Inflammatory macrophage treated with lipopolysaccharide for 4 hours (primary cell): ENCODE results near the gene CDK5RAP3.

Source experiments
- DNase-seq: peaks from one replicate; pipeline ENCODE4 v3.0.0-alpha.2; 2020

Gene CDK5RAP3

GRCh38 chr17:47949197-47949759, 21.6 kb upstream of the CDK5RAP3 start:
- peak; percentile 78 for DNase-seq

- no peak for DNase-seq
Observed at GRCh38 chr17:47949946-47950345, 21.0 kb upstream of the CDK5RAP3 start.

- no peak for DNase-seq
Observed at GRCh38 chr17:47950448-47950847, 20.5 kb upstream of the CDK5RAP3 start.

GRCh38 chr17:47952171-47953021, 18.5 kb upstream of the CDK5RAP3 start:
- DNase-seq = peak; percentile 68

- DNase-seq = no peak
Observed at GRCh38 chr17:47953909-47954308, 17.0 kb upstream of the CDK5RAP3 start.

GRCh38 chr17:47955497-47956461, 15.1 kb upstream of the CDK5RAP3 start:
- DNase-seq = no peak

- no peak for DNase-seq
Observed at GRCh38 chr17:47956791-47957590, 13.9 kb upstream of the CDK5RAP3 start.

- DNase-seq = no peak
Observed at GRCh38 chr17:47957591-47958490, 13.1 kb upstream of the CDK5RAP3 start, which contains the start of gene PRR15L. Gene PRR15L, minus strand, starts transcription at chr17:47957883. Its CDS starts 4,649 bp downstream, at chr17:47953234.

- no peak for DNase-seq
Observed at GRCh38 chr17:47959825-47960655, 10.9 kb upstream of the CDK5RAP3 start.

- no peak for DNase-seq
Observed at GRCh38 chr17:47961406-47961805, 9.5 kb upstream of the CDK5RAP3 start.

GRCh38 chr17:47962901-47963300, 8.0 kb upstream of the CDK5RAP3 start:
- no peak for DNase-seq

GRCh38 chr17:47964856-47965255, 6.1 kb upstream of the CDK5RAP3 start:
- no peak for DNase-seq

GRCh38 chr17:47966079-47966519, 4.8 kb upstream of the CDK5RAP3 start:
- DNase-seq = no peak

- no peak for DNase-seq
Observed at GRCh38 chr17:47967607-47968252, 3.2 kb upstream of the CDK5RAP3 start.

- no peak for DNase-seq
Observed at GRCh38 chr17:47968836-47969235, 2.1 kb upstream of the CDK5RAP3 start.

GRCh38 chr17:47969930-47970724, 786 bp upstream of the CDK5RAP3 start:
- DNase-seq = no peak

- DNase-seq = no peak
Observed at GRCh38 chr17:47973541-47973940, 2.6 kb downstream of the CDK5RAP3 start.

- no peak for DNase-seq
Observed at GRCh38 chr17:47975189-47975822, 4.4 kb downstream of the CDK5RAP3 start.
